HUES6 (cell line): ENCODE measurements around the gene MED17.

Experiments
- H3K27ac ChIP-seq: 2 replicates; pipeline ENCODE4 v1.7.0; 2013; ENCODE audit warnings: low read depth, mild to moderate bottlenecking, low read length, inconsistent platforms
- H3K27me3 ChIP-seq: 2 replicates; pipeline ENCODE4 v1.6.1; 2013; ENCODE audit warnings: low read length; ENCODE audit not compliant: control insufficient read depth, insufficient read depth
- H3K36me3 ChIP-seq: 2 replicates; pipeline ENCODE4 v1.6.1; 2013; ENCODE audit warnings: low read length; ENCODE audit not compliant: control insufficient read depth, insufficient read depth
- H3K4me1 ChIP-seq: 2 replicates; pipeline ENCODE4 v1.6.1; 2013; ENCODE audit warnings: low read length; ENCODE audit not compliant: control insufficient read depth, insufficient read depth
- H3K4me3 ChIP-seq: 2 replicates; pipeline ENCODE4 v1.5.1; 2013; ENCODE audit warnings: low read depth, low read length
- H3K9ac ChIP-seq: one replicate; pipeline ENCODE4 v1.6.1; 2013; ENCODE audit warnings: mild to moderate bottlenecking, low read length
- H3K9me3 ChIP-seq: 2 replicates; pipeline ENCODE4 v1.6.1; 2013; ENCODE audit warnings: low read depth, low read length; ENCODE audit not compliant: control insufficient read depth, insufficient read depth

Gene MED17, protein sequence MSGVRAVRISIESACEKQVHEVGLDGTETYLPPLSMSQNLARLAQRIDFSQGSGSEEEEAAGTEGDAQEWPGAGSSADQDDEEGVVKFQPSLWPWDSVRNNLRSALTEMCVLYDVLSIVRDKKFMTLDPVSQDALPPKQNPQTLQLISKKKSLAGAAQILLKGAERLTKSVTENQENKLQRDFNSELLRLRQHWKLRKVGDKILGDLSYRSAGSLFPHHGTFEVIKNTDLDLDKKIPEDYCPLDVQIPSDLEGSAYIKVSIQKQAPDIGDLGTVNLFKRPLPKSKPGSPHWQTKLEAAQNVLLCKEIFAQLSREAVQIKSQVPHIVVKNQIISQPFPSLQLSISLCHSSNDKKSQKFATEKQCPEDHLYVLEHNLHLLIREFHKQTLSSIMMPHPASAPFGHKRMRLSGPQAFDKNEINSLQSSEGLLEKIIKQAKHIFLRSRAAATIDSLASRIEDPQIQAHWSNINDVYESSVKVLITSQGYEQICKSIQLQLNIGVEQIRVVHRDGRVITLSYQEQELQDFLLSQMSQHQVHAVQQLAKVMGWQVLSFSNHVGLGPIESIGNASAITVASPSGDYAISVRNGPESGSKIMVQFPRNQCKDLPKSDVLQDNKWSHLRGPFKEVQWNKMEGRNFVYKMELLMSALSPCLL

DNA sequence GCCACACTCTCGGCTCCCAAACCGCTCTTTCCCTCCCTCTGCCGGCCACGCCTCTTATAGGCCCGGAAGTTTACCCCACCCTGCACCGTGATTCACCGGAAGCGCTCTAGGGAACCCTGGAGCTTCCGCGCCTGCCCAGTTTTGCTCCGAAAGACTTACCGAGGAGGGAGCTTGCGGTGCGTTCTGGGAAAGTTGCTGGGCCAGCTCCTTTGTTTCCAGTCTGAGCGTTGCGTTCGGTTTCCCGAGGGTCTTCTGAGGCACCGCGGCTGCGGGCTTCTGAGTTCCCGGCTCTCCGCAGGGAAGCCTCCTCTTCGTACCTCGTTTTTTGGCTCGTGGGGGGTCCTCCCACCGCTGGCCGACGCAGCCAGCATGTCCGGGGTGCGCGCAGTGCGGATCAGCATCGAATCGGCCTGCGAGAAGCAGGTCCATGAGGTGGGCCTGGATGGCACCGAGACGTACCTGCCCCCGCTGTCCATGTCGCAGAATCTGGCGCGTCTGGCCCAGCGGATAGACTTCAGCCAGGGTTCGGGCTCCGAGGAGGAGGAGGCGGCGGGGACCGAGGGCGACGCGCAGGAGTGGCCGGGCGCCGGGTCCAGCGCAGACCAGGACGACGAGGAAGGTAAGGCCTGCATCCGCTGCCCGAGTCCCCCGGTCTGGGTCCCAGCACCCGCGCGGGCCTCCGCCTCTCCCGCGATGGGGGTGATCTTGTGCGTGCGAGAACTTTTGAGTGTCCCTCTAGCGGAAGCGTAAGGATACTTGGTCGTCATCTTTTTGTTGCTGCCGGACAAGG is at the start of gene MED17:
MED17 (plus strand) TSS at position 138 of the 790 bp plus-strand sequence; CDS start at position 370, 232 bp downstream.
- H3K9ac ChIP-seq = peak within 1 kb of the TSS; percentile 99

DNA sequence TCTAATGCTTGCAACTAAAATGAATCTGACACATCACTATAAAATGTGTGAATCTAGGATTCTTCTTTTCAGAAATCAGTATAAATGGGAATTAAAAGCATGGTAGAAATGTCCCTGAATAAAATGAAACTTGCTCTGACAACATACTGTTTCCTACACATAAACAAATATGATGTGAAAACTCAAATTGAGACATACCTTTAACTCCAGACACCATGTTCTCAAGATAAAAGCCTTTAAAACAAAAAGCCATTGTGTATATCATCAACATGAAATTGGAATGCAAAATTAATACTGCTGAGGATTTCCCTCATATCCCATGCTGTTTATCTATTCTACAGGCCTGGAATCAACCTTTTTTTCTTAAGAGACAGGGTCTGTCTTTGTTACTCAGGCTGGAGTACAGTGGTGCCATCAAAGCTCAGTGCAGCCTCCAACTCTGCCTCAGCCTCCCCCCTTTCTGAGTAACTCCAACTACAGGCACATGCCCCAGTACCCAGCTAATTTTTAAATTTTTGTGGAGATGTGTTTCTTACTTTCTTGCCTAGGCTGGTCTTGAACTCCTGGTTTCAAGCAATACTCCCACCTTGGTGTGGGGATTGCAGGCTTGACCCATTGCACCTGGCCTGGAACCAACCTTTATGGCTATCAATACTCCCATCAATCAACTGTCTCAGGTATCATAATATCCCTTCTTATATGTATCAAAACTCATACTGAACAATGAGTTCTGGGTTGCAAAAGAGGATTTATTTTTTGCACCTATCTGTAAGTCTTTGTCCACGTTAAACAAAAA is 49.5 kb upstream of the MED17 start:
- Histone ChIP-seq H3K4me1 (peaks cover 10% of the 10 kb centered on the region; the same call in 1 of the 2 replicates), H3K4me3 (no peak overlapping the region), H3K9ac (no peak overlapping the region), H3K36me3 (peaks cover 100% of the 10 kb centered on the region), H3K27me3 (no peaks in the 10 kb centered on the region), H3K27ac (no peak overlapping the region), H3K9me3 (no peaks in the 10 kb centered on the region)

More for the DNA sequence above, at the start of gene MED17:
- Histone ChIP-seq H3K4me1 (peaks cover 10% of the 10 kb centered on the region; the same call in 1 of the 2 replicates), H3K36me3 (peaks cover 34% of the 10 kb centered on the region), H3K27ac (peak within 1 kb of the TSS; percentile 99), H3K4me3 (peak within 1 kb of the TSS; percentile 97), H3K9me3 (no peaks in the 10 kb centered on the region), H3K27me3 (no peaks in the 10 kb centered on the region)

DNA sequence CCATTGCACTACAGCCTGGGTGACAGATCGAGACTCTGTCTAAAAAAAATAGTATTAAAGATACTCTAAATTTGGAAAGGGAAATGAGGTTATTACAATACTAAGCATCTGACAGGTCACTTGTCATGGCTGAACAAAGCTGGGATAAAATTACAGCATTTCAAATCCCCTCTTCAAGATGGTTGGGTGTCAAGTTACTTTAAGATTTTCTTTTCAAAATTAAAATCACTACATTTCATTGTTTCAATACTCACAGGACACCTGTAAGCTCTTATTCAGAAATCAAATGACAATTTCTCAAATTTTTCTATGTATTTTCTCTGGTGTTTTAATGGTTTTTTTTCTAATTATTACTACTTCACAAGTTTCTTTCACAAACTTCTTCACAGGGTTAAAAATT is 48.5 kb upstream of the MED17 start:
- peaks cover 100% of the 10 kb centered on the region for H3K36me3 ChIP-seq
- H3K9ac ChIP-seq = no peak overlapping the region
- H3K27ac ChIP-seq = no peak overlapping the region
- H3K27me3 ChIP-seq = no peaks in the 10 kb centered on the region
- H3K9me3 ChIP-seq = no peaks in the 10 kb centered on the region
- H3K4me1 ChIP-seq = peaks cover 10% of the 10 kb centered on the region; the same call in 1 of the 2 replicates
- H3K4me3 ChIP-seq = no peak overlapping the region

DNA sequence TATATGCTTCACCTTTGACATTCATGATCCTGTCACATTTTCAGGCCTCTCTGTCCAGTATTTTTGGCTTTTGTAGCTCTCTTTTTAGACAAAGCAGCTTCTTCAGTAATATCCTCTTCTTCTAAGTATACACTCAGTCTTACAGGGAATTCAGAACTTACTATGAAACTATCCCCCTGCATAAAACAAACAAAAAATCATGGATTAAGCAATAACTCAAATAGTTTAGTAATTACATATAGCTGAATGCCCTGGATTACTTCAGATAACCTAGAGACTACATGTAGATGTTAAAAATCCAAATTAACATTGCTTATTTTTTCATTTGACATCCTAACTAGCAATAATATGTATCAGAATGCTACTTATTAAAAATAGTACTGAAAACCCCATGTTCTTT is 48.0 kb upstream of the MED17 start:
- Histone ChIP-seq H3K36me3 (peaks cover 95% of the 10 kb centered on the region), H3K4me3 (no peak overlapping the region), H3K27ac (no peak overlapping the region), H3K9ac (no peak overlapping the region), H3K4me1 (peaks cover 10% of the 10 kb centered on the region; the same call in 1 of the 2 replicates), H3K27me3 (no peaks in the 10 kb centered on the region), H3K9me3 (no peaks in the 10 kb centered on the region)

DNA sequence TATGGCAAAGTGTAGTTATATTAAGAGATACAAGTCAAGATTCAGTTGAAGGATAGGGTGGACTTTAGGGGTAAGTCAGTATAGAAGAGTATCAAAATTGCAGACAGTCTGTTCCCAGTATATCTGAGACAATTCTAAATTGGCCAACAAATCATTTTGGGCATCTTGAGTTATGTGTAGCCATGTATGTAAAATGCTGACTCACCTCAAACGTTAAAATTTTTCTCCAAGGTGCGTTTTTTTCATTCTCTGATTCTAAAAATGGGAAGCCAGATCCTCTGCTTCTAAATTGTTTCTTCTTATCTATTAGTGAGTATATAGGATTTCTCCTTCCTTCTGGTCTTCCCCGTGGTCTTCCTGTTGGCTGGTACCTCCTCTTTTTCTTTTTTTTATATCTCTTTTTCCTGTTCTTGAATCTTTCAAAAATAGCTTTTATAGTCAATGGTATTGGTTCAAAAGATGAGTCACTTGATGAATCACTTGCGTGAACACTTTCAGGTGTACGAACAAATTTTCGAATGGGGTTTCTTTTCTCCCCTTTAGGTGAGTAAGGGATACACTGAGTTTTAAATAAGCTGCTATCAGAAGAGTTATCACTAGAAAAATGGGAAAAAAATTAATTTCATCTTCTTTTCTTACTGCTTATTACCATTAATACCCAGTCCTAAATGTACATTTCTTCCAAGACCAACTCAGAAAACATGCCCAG is 46.0 kb upstream of the MED17 start:
- Histone ChIP-seq H3K4me3 (peak overlapping the region; percentile 77), H3K36me3 (peaks cover 76% of the 10 kb centered on the region), H3K9me3 (no peaks in the 10 kb centered on the region), H3K4me1 (peaks cover 10% of the 10 kb centered on the region; the same call in 1 of the 2 replicates), H3K9ac (no peak overlapping the region), H3K27me3 (no peaks in the 10 kb centered on the region), H3K27ac (peak overlapping the region; percentile 90)

DNA sequence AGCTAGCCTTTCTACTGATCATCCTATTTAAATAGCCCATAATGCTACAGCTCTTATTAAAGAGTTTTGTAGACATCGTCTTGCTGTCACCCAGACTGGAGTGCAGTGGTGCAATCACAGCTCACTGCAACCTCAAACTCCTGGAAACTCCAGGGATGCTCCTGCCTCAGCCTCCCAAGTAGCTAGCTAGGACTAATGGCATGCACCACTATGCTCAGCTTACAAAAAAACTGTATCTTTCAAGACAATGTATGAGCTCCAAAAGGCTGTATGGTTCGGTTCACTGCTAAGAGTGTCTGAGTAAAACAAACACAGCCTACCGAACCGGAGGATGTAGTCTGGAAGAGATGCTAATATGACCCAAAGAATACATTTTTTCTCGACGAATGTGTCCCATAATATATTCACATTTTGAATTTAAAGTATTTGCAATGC is 45.4 kb upstream of the MED17 start:
- Histone ChIP-seq H3K36me3 (peaks cover 70% of the 10 kb centered on the region), H3K4me3 (peak overlapping the region; percentile 77), H3K27me3 (no peaks in the 10 kb centered on the region), H3K4me1 (peaks cover 15% of the 10 kb centered on the region; the same call in 1 of the 2 replicates), H3K9ac (peak overlapping the region; percentile 100), H3K27ac (peak overlapping the region; percentile 90), H3K9me3 (no peaks in the 10 kb centered on the region)

DNA sequence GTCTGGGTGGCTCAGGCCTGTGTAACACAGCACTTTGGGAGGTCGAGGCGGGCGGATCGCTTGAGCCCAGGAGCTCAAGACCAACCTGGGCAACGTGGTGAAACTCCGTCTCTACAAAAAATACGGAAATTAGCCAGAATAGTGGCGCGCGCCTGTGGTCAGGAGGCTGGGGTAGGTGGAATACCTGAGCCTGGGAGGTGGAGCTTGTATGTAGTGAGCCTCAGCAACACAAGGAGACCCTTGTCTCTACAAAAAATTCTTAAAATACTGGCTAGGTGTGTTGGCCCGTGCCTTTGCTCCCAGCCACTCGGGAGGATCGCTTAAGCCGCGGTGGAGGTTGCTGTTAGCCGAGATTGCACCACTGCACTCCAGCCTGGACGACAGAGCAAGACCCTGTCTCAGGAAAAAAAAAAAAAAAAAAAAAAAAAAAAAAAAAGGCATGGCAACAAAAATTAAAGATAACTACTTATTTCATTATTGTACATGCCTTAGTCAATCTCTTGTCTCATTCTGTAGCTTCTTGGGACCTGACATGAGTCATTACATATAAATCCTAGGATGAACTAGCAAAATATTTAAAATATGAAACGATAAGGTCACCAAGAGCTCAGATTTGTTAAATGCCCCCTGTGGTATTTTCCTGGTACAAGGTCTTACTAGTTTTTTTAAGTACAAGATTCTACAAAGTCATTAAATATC is 43.9 kb upstream of the MED17 start:
- Histone ChIP-seq H3K4me1 (peaks cover 21% of the 10 kb centered on the region; the same call in 1 of the 2 replicates), H3K27ac (peak overlapping the region; percentile 90)

DNA sequence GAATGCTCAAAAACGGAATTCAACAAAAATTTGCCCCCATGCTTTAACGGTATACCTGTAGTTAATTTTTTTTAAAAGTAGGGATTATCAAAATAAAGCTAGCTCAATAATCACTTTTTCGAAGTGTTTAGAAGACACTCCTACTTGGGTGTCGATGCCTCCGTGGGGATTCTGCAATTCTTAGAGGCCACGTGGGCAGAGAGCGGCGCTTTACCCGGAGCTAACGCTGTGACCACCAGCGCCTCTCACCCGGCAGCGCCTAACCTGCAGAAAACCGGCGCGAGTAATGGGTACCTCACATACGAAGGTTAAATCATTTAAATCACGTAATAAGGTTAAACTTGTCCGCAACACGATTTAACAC is 43.4 kb upstream of the MED17 start:
- H3K4me3 ChIP-seq = peak overlapping the region; percentile 77
- H3K27ac ChIP-seq = peak overlapping the region; percentile 90
- no peaks in the 10 kb centered on the region for H3K9me3 ChIP-seq
- H3K9ac ChIP-seq = peak overlapping the region; percentile 100
- peaks cover 50% of the 10 kb centered on the region for H3K36me3 ChIP-seq
- peaks cover 21% of the 10 kb centered on the region; the same call in 1 of the 2 replicates for H3K4me1 ChIP-seq
- no peaks in the 10 kb centered on the region for H3K27me3 ChIP-seq

More for the DNA sequence above, 43.9 kb upstream of the MED17 start:
- Histone ChIP-seq H3K27me3 (no peaks in the 10 kb centered on the region), H3K9me3 (no peaks in the 10 kb centered on the region), H3K36me3 (peaks cover 55% of the 10 kb centered on the region), H3K9ac (peak overlapping the region; percentile 100), H3K4me3 (peak overlapping the region; percentile 77)

DNA sequence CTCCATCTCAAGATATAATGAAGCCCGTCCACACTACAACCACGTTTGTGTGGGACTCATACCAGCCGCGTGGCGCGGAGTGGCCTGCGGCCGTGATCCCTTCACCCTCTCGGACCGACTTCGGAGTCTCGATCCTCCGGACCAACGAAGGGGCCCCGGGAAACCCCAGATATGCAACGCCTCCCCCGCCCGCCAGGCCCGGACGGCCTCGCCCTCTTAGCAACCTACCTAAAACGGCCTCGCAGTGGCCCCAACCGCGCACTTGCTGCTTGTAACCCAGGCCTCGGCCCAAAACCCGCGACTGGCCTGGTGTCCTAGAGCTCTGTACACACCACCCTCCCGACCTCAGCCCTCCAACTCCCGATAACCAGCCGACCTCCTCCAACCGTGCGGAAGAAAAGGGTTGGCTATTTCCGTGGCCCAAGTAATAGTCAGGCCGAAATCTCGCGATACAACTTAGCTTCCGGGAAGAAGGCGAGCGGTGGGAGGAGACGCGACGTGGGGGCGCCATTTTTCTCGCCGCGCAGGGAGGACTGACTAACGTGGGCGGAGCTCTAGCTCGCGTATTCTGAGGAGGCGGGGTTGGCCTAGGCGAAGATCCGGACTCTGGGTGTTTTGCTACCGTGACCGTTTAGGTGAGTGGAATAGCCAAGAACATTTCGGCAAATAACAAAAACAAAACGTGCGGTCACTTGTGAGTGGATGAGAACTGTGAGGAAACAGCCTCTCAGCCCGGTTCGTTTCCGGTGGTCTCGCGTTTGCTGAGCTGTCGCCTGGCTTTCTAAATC is 42.8 kb upstream of the MED17 start, which contains the start of the genes C11orf54 and TAF1D:
C11orf54 (plus strand) TSS at position 579 of the 788 bp plus-strand sequence. CDS start 5,722 bp downstream, outside the sequence.
TAF1D (minus strand) TSS at position 402 of the 788 bp plus-strand sequence. CDS start 2,191 bp downstream, outside the sequence.
- Histone ChIP-seq H3K27me3 (no peaks in the 10 kb centered on the region), H3K36me3 (peaks cover 44% of the 10 kb centered on the region), H3K9ac (peak within 1 kb of the TSS; percentile 100), H3K9me3 (no peaks in the 10 kb centered on the region), H3K4me3 (peak within 1 kb of the TSS; percentile 77), H3K4me1 (peaks cover 21% of the 10 kb centered on the region; the same call in 1 of the 2 replicates), H3K27ac (peak within 1 kb of the TSS; percentile 90)
